HG02763 (cell line): ENCODE measurements around the gene ZFYVE19.

Source experiments
- ATAC-seq: cut with Tn5 transposase; IDR thresholded peaks from one replicate; pipeline ENCODE4 v1.9.1; 2021; ENCODE audit warnings: mild to moderate bottlenecking, moderate library complexity; ENCODE audit not compliant: unreplicated experiment

ZFYVE19 gene

GRCh38 chr15:40775740-40776536 is 31.0 kb upstream of the ZFYVE19 start:
- ATAC-seq: no peak

- no peak for ATAC-seq
These were observed 30.2 kb upstream of the ZFYVE19 start for GRCh38 chr15:40776537-40777141.

- ATAC-seq: peak; percentile 84
These were observed 24.2 kb upstream of the ZFYVE19 start for GRCh38 chr15:40782609-40783227.

GRCh38 chr15:40785164-40785563 is 21.7 kb upstream of the ZFYVE19 start:
- no peak for ATAC-seq

GRCh38 chr15:40785814-40786213 is 21.1 kb upstream of the ZFYVE19 start:
- no peak for ATAC-seq

GRCh38 chr15:40787344-40787841 is 19.5 kb upstream of the ZFYVE19 start:
- no peak for ATAC-seq

- ATAC-seq: no peak
These were observed 18.9 kb upstream of the ZFYVE19 start for GRCh38 chr15:40787991-40788390.

GRCh38 chr15:40789119-40789518 is 17.8 kb upstream of the ZFYVE19 start:
- no peak for ATAC-seq

GRCh38 chr15:40789999-40790398 is 16.9 kb upstream of the ZFYVE19 start:
- ATAC-seq: no peak

- no peak for ATAC-seq
These were observed 16.2 kb upstream of the ZFYVE19 start for GRCh38 chr15:40790718-40791117.

GRCh38 chr15:40792394-40792793 is 14.5 kb upstream of the ZFYVE19 start:
- no peak for ATAC-seq

- no peak for ATAC-seq
These were observed 13.5 kb upstream of the ZFYVE19 start for GRCh38 chr15:40793216-40793989.

GRCh38 chr15:40796041-40796440 is 10.8 kb upstream of the ZFYVE19 start:
- no peak for ATAC-seq

- no peak for ATAC-seq
These were observed 10.4 kb upstream of the ZFYVE19 start for GRCh38 chr15:40796512-40796911.

GRCh38 chr15:40799523-40799922 is 7.4 kb upstream of the ZFYVE19 start:
- no peak for ATAC-seq

- no peak for ATAC-seq
These were observed 3.8 kb upstream of the ZFYVE19 start for GRCh38 chr15:40803076-40803475.

- no peak for ATAC-seq
These were observed 3.2 kb upstream of the ZFYVE19 start for GRCh38 chr15:40803688-40804087.

- no peak for ATAC-seq
These were observed 239 bp upstream of the ZFYVE19 start for GRCh38 chr15:40806672-40807027.

- ATAC-seq: no peak
These were observed 1.1 kb downstream of the ZFYVE19 start for GRCh38 chr15:40807888-40808461.

GRCh38 chr15:40808861-40809450 is 2.1 kb downstream of the ZFYVE19 start:
- ATAC-seq: no peak
